ENCODE results near the gene CNOT10. TPM values are rescaled to one million over a fixed set of nuclear protein-coding genes. Genes with fewer than 3 reads are reported as not detected.
"Not testable (repeated sequence)": the region's sequence is repeated elsewhere in the genome, so short reads cannot be mapped to it uniquely, and the experiment has no call there.

Gene CNOT10
- polyA plus RNA-seq, 1 donor, result 66.6 TPM

- no peak for DNase-seq
Observed at GRCh38 chr3:32755761-32756160, 70.8 kb downstream of the CNOT10 start.

DNA sequence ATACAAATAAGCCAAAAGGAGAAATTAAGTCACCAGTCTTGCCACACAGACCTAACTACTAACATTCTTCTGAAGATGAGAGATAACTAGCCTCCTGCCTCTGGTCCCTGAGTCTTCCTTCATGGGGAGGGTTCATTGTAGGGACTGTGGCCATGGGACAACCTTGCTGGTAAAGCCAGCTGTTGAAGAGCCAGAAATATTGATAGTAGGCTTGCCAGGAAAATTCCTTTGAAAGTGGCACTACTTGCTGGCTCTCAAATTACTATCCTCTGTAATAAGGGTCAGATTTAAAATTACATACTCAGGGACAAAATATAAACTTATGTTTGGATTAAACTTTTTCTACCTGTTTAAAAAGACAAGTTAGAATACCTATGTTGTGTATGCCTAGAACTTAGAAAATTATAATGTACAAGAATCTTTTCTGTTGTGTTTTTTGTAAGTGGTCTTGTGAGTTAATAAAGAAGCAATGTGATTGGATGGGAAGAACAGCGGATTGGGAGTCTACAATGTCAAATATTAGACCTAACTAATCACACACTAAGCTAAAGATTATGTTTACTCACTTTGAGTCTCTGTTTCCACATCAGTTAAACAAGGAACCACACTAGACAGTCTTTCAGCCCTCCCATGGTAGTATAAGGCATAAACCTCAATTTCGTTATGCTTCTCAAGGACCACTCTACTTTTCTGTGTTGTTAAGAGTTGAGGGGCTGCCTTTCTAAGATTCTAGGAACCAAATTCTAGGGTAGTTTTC is 72.8 kb downstream of the CNOT10 start:
- DNase-seq, result no peak

DNA sequence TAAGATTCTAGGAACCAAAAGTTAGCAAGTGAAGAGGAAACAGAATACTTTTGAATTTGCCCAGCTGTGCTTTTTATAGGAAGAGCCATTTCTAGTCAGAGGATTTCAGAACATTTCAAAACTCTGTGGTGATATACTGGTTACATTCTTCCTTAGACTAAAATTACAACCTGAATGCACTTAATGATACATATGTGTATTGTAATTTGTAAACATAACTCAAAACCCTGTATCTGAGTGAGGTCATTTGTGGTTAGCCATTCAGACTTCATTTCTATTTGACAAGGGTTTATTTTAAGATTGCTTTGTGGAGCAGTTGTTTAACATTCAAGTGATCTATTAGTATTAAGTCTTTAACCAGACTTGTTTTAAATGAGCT is 73.4 kb downstream of the CNOT10 start:
- no peak for DNase-seq

DNA sequence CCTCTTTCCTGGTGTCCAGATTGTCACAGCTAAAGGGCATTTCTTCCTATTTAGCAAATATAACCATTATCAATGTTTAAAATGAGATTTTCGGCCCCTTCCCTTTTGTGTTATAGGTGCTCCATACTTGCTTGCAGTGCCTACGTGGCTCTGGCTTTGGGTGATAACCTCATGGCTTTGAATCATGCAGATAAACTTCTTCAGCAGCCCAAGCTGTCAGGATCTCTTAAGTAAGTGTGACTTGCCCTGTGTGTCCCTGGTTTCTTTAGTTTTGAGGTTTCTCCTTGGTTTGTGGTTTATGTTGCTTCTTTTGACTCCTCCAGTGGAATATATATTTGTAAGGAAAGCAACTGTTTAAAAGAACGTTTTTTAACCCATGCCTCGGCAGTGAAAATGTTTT is 74.4 kb downstream of the CNOT10 start:
- no peak for DNase-seq

- DNase-seq, result no peak
Observed at GRCh38 chr3:32764481-32764880, 79.5 kb downstream of the CNOT10 start.

DNA sequence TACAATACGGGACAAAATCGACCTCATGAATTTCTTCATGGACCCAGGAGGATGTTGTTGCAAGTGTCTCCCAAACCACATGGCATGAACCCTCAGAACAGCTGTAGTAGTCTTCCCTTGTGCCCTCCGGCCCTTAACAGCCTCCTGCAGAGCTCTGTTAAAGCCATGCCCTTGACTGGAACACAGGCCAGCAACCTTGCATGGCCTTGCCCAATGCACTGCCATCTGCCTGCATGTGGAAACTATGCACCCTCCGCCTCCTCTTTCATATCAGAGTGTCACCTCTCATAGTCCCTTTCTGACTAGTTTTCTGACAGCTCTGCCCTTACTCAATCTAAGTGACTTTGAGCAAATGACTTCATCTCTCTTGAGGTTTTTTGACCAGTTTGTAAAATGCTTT is 93.4 kb downstream of the CNOT10 start:
- DNase-seq, result no peak

DNA sequence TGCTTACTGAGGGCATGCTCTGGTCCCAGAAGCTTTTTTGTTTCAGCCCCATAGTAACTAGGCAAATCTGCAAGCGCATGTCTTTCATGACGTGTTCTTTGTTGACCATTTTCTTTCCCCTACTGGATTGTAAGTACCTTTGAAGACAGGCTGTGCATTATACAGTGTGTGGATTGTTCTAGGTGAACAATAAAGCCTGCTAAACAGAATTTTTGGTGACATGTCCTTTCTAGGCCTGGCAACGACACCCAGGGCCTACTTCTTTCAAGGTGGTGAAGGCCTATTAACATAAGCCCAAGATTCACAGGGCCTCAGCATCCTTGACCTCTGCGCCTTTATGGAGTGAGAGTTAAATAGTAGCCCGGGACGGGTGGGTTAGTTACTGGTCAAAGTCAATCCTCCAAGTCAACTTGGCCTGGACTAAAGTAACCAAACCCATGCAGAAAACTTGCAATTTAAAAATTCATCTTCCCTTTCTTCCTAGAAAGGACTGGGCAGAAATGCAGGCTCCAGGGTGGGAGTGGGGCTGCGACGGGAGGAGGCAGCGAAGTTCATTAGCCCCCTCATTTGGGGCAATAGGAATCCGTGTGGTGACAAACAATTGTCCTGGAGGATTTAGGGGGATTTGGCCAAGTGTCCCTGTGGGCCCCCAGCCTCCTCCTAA is 95.2 kb downstream of the CNOT10 start:
- no peak for DNase-seq

DNA sequence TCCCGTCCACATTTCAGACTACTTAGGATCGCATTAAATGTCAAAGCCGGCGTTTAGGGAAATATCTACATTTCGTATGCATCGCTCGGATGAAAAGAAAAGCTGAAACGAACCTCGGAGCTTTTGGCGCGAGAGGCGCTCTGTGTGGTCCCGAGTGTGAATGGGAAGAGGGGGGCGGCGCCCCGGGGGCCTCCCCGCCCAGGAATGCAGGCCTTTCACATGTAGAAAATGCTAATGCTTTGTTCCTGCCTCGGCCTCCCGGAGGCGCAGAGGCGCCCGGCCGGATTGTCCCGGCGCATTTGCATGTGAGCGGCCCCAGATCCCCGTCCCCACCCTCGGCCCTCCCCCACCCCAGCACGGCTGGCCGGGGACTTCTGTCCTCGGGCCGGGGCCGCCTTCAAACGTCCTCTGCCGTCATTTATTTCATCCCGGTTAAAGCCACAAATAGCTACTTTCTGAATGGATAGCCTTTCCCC is 95.8 kb downstream of the CNOT10 start:
- DNase-seq, result peak; percentile 69

GRCh38 chr3:32781211-32781968 is 96.4 kb downstream of the CNOT10 start:
- DNase-seq, result peak; percentile 79

- DNase-seq, result not testable (repeated sequence)
Observed at GRCh38 chr3:32781969-32782270, 96.9 kb downstream of the CNOT10 start.

DNA sequence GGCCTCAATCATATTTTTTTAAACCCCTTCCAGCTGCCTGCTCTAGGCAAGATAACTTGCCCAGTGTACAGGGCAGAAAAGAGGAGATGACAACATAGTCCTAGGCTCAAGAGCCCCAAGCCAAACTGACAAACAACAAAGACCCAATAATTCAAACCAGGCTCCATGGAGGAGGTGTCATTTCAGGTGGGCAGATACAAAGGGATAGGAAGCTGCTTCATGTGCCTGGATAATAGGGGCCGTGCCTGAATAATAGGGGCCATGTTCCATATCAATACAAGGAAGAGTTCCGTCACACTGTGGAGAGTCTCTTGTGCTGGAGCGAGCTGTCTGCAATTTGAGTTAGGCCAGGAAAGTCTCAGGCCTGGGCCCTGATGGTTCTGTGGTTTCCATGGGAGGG is 97.4 kb downstream of the CNOT10 start:
- no peak for DNase-seq

GRCh38 chr3:32791833-32792232 is 106.8 kb downstream of the CNOT10 start:
- no peak for DNase-seq

DNA sequence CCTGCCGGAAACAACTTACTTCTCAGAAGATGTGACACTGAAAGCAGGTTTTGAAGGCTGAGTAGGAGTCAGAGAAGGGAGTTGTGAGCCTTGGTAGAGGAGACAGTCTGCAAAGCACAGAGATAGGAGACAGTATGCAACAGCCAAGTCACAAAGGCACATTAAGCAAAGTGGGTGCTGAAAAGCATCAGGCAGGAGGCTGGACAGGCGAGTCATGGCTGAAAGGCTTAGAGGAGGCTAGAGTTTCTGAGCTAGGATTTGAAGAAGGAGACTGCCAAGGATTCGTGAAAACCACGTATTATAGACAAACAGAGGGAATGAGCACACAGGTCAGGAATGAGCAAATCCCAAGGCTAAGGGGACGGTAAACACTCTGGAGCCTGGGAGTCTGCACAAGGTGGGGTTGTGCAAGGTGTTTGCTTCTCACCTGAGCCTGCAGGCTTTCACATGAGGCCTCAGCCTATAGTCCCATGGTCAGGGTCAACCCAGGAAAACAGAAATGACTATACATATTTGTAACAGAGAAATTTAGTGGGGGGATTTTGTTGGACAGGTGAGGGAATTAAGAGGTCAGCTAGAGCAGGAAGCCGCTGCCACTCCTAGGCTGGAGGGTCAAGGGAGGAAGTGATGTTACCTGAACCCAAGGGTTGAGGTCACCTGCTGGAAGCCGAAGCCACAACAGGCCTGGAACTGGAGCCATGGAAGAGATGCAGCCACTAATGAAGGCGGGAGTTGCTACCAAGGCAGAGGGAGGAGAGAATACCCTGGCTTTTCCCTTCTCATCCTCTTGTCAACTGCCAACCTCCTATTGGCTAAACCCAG is 109.7 kb downstream of the CNOT10 start:
- DNase-seq, result no peak

GRCh38 chr3:32796384-32796950 is 111.5 kb downstream of the CNOT10 start:
- not testable (repeated sequence) for DNase-seq

DNA sequence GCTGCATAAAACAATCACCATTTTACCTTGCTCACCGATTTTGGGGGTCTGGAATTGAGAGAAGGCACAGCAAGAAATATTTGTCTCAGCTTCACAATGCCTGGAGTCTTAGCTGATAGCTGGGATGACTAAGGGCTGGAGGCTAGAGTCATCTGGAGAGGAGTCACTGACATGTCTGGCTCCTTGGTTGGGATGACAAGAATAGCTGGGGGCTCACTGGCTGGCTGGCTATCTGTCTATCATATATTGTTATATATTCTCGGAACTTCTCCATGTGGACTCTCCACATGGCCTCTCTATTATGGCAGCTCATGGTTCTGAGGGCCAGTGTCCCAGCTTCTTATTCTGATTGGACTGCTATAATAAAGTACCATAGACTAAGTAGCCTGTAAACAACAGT is 112.8 kb downstream of the CNOT10 start:
- DNase-seq, result no peak

DNA sequence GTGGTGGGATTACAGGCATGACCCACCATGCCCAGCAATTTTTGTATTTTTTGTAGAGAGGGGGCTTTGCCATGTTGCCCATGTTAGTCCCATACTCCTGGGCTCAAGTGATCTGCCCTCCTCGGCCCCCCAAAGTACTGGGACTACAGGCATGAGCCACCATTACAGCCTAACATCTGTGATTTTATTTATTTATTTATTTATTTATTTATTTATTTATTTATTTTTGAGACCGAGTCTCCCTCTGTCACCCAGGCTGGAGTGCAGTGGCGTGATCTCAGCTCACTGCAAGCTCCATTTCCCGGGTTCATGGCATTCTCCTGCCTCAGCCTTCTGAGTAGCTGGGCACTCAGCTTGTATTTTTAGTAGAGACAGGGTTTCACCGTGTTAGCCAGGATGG is 116.5 kb downstream of the CNOT10 start:
- not testable (repeated sequence) for DNase-seq

DNA sequence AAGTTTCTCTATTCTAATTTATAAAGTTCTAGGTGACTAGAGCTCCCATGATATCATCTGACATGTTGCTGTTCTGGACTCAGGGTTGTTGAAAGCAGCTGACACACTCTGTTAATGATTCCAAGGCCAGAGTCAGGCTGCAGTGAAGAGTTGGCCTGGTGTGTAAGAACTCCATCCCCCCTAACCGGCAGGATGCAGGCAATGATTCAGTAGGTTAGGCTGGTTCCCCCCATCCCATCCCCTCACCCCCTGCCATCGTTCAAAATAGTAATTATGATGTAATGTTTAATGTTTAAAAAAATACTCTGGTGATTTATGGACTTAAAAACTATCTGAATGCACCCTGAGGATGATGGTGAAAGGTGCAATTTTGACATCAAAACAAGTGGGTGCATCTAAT is 128.2 kb downstream of the CNOT10 start:
- peak; percentile 67 for DNase-seq

DNA sequence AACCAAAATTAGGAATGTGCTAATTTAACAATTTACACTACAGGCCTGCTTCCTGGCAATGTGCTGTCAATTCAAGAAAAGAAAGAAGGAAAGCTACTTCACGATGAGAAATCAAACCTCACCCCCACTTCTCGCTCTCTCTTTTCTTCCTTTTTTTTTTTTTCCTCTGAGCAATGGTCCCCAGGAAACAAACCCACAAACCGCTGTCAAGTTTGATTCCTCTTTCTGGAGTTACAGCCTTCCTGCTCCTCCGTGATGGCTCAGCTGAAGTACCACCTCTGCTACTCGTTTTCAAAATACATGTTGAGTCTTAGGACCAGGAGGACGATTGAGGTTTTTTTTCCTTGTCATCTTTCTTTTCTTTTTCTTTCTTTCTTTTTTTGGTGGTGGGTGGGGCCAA is 129.4 kb downstream of the CNOT10 start:
- DNase-seq, result no peak

DNA sequence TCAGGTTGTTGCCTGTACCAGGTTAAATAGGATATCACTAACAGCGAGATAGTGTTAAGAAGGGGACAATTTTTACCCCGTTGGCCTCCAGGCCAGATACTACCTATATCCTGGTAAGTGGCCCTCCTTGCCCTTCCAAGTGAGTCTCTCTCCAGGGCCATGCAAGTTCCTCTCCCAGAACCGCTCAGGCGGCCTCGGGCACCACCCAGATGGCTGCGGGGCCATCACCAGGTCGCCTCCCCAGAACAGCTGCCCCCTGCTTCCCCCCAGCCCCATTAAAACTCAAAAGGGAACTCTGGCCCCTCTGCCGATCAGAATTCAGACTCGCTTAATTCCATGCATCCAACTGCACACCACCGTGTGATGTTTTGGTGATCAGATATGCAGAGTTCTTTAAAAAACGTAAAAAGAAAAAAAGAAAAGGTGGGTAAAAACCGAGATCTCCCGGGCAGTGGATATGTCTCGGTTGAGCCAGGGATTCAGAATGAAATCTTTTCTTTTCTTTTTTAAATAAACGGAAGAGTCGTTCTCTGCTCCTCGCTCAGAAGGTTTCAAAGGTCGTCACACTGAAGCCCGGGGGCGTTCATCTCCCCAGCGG is 131.0 kb downstream of the CNOT10 start:
- peak; percentile 41 for DNase-seq

DNA sequence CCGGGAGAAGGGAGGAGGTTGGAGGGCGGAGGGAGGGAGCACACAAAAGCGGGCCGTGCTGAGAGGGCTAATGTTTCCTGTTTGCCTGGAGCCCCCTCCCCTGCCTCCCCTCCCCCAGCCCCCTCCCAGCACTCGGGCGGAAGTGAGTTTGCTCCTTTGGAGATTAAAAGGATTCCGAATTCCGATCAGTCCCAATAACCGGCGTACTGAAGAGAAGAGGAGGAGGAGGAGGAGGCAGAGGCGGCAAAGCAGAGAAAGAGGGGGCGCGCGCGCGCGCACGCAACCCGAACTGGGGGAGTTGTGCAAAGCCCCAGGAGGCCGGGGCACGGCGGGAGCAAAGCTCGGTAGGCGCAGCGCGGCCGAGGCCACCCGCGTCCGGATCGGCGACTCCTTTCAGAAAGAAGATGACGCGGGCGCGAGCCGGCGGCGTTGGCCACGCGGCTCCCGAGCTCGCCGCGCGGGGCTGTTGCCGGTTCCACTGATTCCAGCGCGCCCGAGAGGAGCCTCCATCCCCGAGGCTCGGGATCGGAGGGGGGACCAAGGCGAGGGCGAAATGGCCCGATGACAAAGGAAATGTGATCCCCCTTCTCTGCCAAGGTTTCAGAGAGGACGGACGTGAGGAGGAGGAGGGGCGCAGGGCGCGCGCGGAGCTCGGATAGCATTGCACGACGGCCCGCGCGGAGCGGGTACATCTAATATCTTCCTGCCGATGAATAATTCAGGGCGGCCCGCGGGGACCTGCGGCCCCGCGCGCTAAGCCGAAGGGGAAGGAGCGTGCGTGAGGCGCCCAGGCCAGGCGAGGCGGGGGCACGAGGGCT is 131.7 kb downstream of the CNOT10 start:
- peak; percentile 54 for DNase-seq

DNA sequence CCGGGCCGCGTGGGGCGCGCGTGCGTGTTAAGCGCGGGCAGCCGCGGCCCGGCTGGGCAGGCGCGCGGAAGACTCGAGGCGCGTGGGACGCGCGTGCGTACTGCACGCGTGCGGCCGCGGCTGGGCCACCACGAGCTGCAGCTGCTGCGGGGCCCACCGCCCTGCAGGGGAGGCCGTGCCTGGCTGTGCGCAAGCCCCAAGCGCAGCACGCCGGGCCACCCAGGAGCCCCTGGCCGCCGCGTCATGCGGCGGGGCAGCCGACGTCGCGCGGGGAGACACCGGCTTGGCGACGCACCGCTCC is 132.2 kb downstream of the CNOT10 start:
- DNase-seq, result no peak
